GM12878 (cell line): ENCODE measurements around the gene PTPRN2. TPM values are rescaled to one million over a fixed set of nuclear protein-coding genes. Genes with fewer than 3 reads are reported as not detected.

ENCODE experiments used
- ATAC-seq: fragments of 200-7000 bp; cut with Tn5 transposase; 3 replicates; pipeline ENCODE4 v1.9.1; 2020; ENCODE audit warnings: mild to moderate bottlenecking, moderate library complexity
- BruUV-seq: library from RNA; stranded (reverse); fragments of 400-500 nt; replicated peaks from 2 replicates; lab custom pipeline; 2021; lab: Mats Ljungman, UMichigan
- CTCF ChIA-PET: fragments of 300-600 bp; sonication (Branson Sonifier 250); formaldehyde crosslinking; extraction: SDS; loops from one replicate; lab custom pipeline; 2021; ENCODE audit warnings: inconsistent platforms; lab: Yijun Ruan, JAX
- POLR2A ChIA-PET: fragments of 350-600 bp; formaldehyde crosslinking; extraction: SDS; loops from one replicate; lab custom pipeline; 2021; ENCODE audit warnings: inconsistent platforms; lab: Charles Lee
- RAD21 ChIA-PET: fragments of 300-600 bp; sonication (Branson Sonifier 250); formaldehyde crosslinking; loops from one replicate; lab custom pipeline; 2023; ENCODE audit warnings: antibody characterized with exemption; ENCODE audit not compliant: unreplicated experiment; lab: Charles Lee
- SMC1A ChIA-PET: fragments of 300-600 bp; sonication (Branson Sonifier 250); formaldehyde crosslinking; loops from one replicate; lab custom pipeline; 2023; ENCODE audit not compliant: unreplicated experiment, uncharacterized antibody; lab: Charles Lee
- DNase-seq: peaks from one replicate; pipeline ENCODE4 v3.0.0-alpha.2; 2011; ENCODE audit warnings: low read depth, low spot score
- FAIRE-seq: peaks from 3 replicates; lab custom pipeline; 2011; peaks lifted over from hg19 to GRCh38; lab: Jason Lieb, UNC
- H2AFZ ChIP-seq: 2 replicates; pipeline ENCODE4 v1.6.0; 2011; ENCODE audit warnings: low read depth, low read length, control low read depth; ENCODE audit not compliant: control insufficient read depth
- H3K27ac ChIP-seq: 2 replicates; pipeline ENCODE4 v1.5.1; 2011; ENCODE audit warnings: control low read depth; ENCODE audit not compliant: control insufficient read depth, insufficient read depth
- H3K27me3 ChIP-seq, 2 experiments: replicated peaks in 1 of 2; 2 replicates each; pipeline versions ENCODE4 v1.6.0 to v1.6.1; 2011; ENCODE audit warnings: low read length in 1 of 2; ENCODE audit not compliant: control insufficient read depth in 2 of 2, insufficient read depth in 2 of 2
- H3K36me3 ChIP-seq, 2 experiments: 2 replicates each; pipeline ENCODE4 v1.5.1; 2011; ENCODE audit warnings: low read length in 1 of 2; ENCODE audit not compliant: control insufficient read depth in 2 of 2, insufficient read depth in 2 of 2
- H3K4me1 ChIP-seq: 2 replicates; pipeline ENCODE4 v1.6.1; 2011; ENCODE audit warnings: mild to moderate bottlenecking, low read length, moderate library complexity, mixed read lengths; ENCODE audit not compliant: control insufficient read depth, insufficient read depth
- H3K4me2 ChIP-seq: 2 replicates; pipeline ENCODE4 v1.6.0; 2011; ENCODE audit warnings: control low read depth; ENCODE audit not compliant: control insufficient read depth, insufficient read depth
- H3K4me3 ChIP-seq: fragments of 200-600 bp; sonication (generic); 2 replicates; pipeline ENCODE4 v1.5.1; 2016
- H3K79me2 ChIP-seq: 2 replicates; pipeline ENCODE4 v1.6.0; 2011; ENCODE audit warnings: low read length; ENCODE audit not compliant: control insufficient read depth, insufficient read depth
- H3K9ac ChIP-seq: 2 replicates; pipeline ENCODE4 v1.8.0; 2011; ENCODE audit warnings: low read length, control low read depth, mixed read lengths; ENCODE audit not compliant: control insufficient read depth, insufficient read depth
- H3K9me3 ChIP-seq: replicated peaks from 3 replicates; pipeline ENCODE4 v1.5.1; 2011; ENCODE audit warnings: mild to moderate bottlenecking, low read length; ENCODE audit not compliant: control insufficient read depth, insufficient read depth
- H4K20me1 ChIP-seq: 2 replicates; pipeline ENCODE4 v1.6.0; 2011; ENCODE audit not compliant: control insufficient read depth, insufficient read depth
- ASH2L ChIP-seq: fragments of 300-600, 200-600 bp; sonication (generic); IDR thresholded peaks from 2 replicates; pipeline ENCODE4 v1.6.1; 2017; ENCODE audit warnings: low read depth, mild to moderate bottlenecking, borderline replicate concordance
- BACH1 ChIP-seq: fragments of 450-650 bp; IDR thresholded peaks from 2 replicates; pipeline ENCODE4 v1.6.1; 2017; ENCODE audit warnings: mild to moderate bottlenecking, borderline replicate concordance
- BCLAF1 ChIP-seq: fragments of 450-650 bp; IDR thresholded peaks from 2 replicates; pipeline ENCODE4 v1.6.1; 2017; ENCODE audit warnings: antibody characterized with exemption, mild to moderate bottlenecking, moderate library complexity
- CBFB ChIP-seq: IDR thresholded peaks from 2 replicates; pipeline ENCODE4 v1.6.1; 2016; ENCODE audit warnings: antibody characterized with exemption, low read depth
- EZH2 ChIP-seq: IDR thresholded peaks from 2 replicates; pipeline ENCODE4 v1.6.1; 2012; ENCODE audit warnings: low read depth, mild to moderate bottlenecking, control low read depth, inconsistent platforms, low read length, borderline replicate concordance; ENCODE audit not compliant: control insufficient read depth
- GABPA ChIP-seq: IDR thresholded peaks from 2 replicates; pipeline ENCODE4 v1.6.1; 2014; ENCODE audit warnings: antibody characterized with exemption, low read depth, mild to moderate bottlenecking, inconsistent platforms
- IRF3 ChIP-seq: fragments of 450-650 bp; IDR thresholded peaks from 2 replicates; pipeline ENCODE4 v1.6.1; 2014; ENCODE audit warnings: mild to moderate bottlenecking
- KLF5 ChIP-seq: fragments of 450-650 bp; IDR thresholded peaks from 2 replicates; pipeline ENCODE4 v1.6.1; 2014; ENCODE audit warnings: mild to moderate bottlenecking; ENCODE audit not compliant: partially characterized antibody
- MEF2B ChIP-seq: fragments of 450-650 bp; IDR thresholded peaks from 2 replicates; pipeline ENCODE4 v1.6.1; 2018; ENCODE audit warnings: mild to moderate bottlenecking, moderate library complexity; ENCODE audit not compliant: partially characterized antibody, poor library complexity, severe bottlenecking
- NR2C2 ChIP-seq: IDR thresholded peaks from 2 replicates; pipeline ENCODE4 v1.6.1; 2011; ENCODE audit warnings: borderline replicate concordance, low read depth; ENCODE audit not compliant: control insufficient read depth, insufficient read length
- RAD21 ChIP-seq: IDR thresholded peaks from 2 replicates; pipeline ENCODE4 v1.6.1; 2011; ENCODE audit warnings: mild to moderate bottlenecking, low read depth, low read length, moderate library complexity; ENCODE audit not compliant: insufficient read depth
- RB1 ChIP-seq: fragments of 450-650 bp; formaldehyde crosslinking; IDR thresholded peaks from 2 replicates; pipeline ENCODE4 v1.6.1; 2017; ENCODE audit warnings: mild to moderate bottlenecking, borderline replicate concordance
- USF2 ChIP-seq: IDR thresholded peaks from 2 replicates; pipeline ENCODE4 v1.6.1; 2011; ENCODE audit warnings: low read depth, low read length, improper control_type of control experiment, borderline replicate concordance
- YBX1 ChIP-seq: fragments of 450-650 bp; IDR thresholded peaks from 2 replicates; pipeline ENCODE4 v1.6.1; 2016; ENCODE audit warnings: antibody characterized with exemption
- ZBED1 ChIP-seq: IDR thresholded peaks from 2 replicates; pipeline ENCODE4 v1.6.1; 2016; ENCODE audit warnings: borderline replicate concordance
- ZBTB4 ChIP-seq: fragments of 450-650 bp; formaldehyde crosslinking; IDR thresholded peaks from 2 replicates; pipeline ENCODE4 v1.4.0; 2022; ENCODE audit warnings: mild to moderate bottlenecking, moderate library complexity
- ZSCAN29 ChIP-seq: fragments of 450-650 bp; IDR thresholded peaks from 2 replicates; pipeline ENCODE4 v1.6.1; 2017; ENCODE audit warnings: mild to moderate bottlenecking, moderate library complexity
- WGBS: methylation state at CpG from one replicate; pipeline ENCODE4 v1.1.6; 2016; ENCODE audit warnings: low lambda C conversion rate; ENCODE audit not compliant: insufficient replicate concordance, insufficient coverage; ENCODE audit errors: missing lambda C conversion rate; 5-methylcytosine and 5-hydroxymethylcytosine counted together
- in situ Hi-C: fragments of 300-500 bp; cut with MboI; formaldehyde crosslinking; loops from 9 replicates; pipeline ENCODE4 v1.14.3; 2018; ENCODE audit warnings: mixed read lengths
- intact Hi-C: fragments of 100-400 bp; cut with micrococcal nuclease; formaldehyde crosslinking; loops from one replicate; pipeline ENCODE4 v1.14.2; 2022; ENCODE audit not compliant: unreplicated experiment
- polyA plus RNA-seq, 11 experiments: library from polyadenylated mRNA; depleted of rRNA in 4 of 11; unstranded in 6 of 11; stranded (reverse) in 5 of 11; fragments of >200 nt; fragmentation: Nextera tagmentation in 4 of 11; fragmentation: Illumina TruSeq in 1 of 11; extraction: Ambion mirVana in 4 of 11; extraction: Trizol in 1 of 11; gene quantifications; 1 replicate in 1 of 11; 2 replicates in 10 of 11; pipeline versions ENCODE4 v1.2.1 to v1.2.3, GENCODE V29; 2011 to 2016; ENCODE audit warnings: inconsistent platforms in 2 of 11, missing spikeins in 2 of 11, low read depth in 1 of 11
- total RNA-seq, 4 experiments: library from RNA; depleted of rRNA in 3 of 4; stranded (reverse); fragments of >200 nt in 3 of 4; fragmentation: Illumina TruSeq in 1 of 4; extraction: Trizol in 1 of 4; gene quantifications; 2 replicates each; pipeline versions ENCODE4 v1.2.1 to v1.2.3, GENCODE V29; 2013 to 2021

Gene PTPRN2
- total and polyA plus RNA-seq, 10 of the 15 experiments (the other 5 are each of a cell fraction or from before 2014, with no cell fraction given) = 5.4 TPM; not detected in 9

GRCh38 chr7:158512869-158513268 is 74.8 kb downstream of the PTPRN2 start:
- H3K9ac ChIP-seq = no peak overlapping the region
- no TSS peak for BruUV-seq
- WGBS = 72% methylated on average over 6 of the region's 6 CpGs
- no peak overlapping the region for H2AFZ ChIP-seq
- no peak for ATAC-seq
- in situ Hi-C loops = no loop called here
- ChIA-PET POLR2A (no interaction called here), CTCF (no interaction called here), RAD21 (no interaction called here), SMC1A (no interaction called here)
- no peaks in the 10 kb centered on the region for H4K20me1 ChIP-seq
- peaks cover 1% of the 10 kb centered on the region; the same call in 2 of the 3 replicates for H3K9me3 ChIP-seq
- intact Hi-C loops = no loop called here
- no peak for DNase-seq
- no peak overlapping the region for H3K4me2 ChIP-seq
- no peak for FAIRE-seq
- no peaks in the 10 kb centered on the region for H3K36me3 ChIP-seq
- H3K4me3 ChIP-seq = no peak overlapping the region
- H3K4me1 ChIP-seq = no peaks in the 10 kb centered on the region
- H3K27me3 ChIP-seq = no peaks in the 10 kb centered on the region
- H3K27ac ChIP-seq = no peak overlapping the region
- no peaks in the 10 kb centered on the region for H3K79me2 ChIP-seq
- TF ChIP-seq IRF3 (no peak), USF2 (no peak), KLF5 (no peak), ZBED1 (no peak), ZBTB4 (CRISPR knock-in tag) (no peak), MEF2B (no peak), YBX1 (no peak), RB1 (no peak), NR2C2 (no peak), EZH2 (no peak), RAD21 (no peak), BCLAF1 (no peak), CBFB (no peak), ZSCAN29 (no peak), ASH2L (no peak), BACH1 (no peak), GABPA (no peak)
